ENCODE measurements around the gene ATP12A.
A peak's percentile ranks its signal among the peaks of the same experiment; 100 is the strongest.

The ATP12A gene

GRCh38 chr13:24680258-24680920 is at the start of gene ATP12A:
TSS of gene ATP12A (plus strand) at chr13:24680408. CDS start at chr13:24680744, 336 bp downstream.
- no peak for FAIRE-seq

- no peak for FAIRE-seq
Measured at GRCh38 chr13:24630851-24631620, 49.2 kb upstream of the ATP12A start.

DNA sequence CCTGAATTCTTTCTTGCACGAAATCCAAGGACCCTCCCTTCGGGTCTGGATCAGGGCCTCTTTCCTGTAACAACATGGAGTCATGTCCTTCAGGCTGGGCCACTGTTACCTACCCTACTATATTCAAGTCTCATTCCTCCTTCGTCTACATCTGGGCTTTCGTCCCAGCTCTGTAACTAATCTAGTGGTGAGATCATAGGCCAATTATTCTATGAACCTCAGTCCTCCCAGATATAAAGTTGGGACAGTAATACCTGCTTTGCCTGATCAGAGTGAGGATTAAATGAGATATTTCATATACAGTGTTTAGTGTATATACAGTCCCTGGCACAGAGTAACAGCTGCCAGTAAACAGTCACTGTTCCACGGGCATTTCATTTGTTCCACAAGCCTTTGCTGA is 48.3 kb upstream of the ATP12A start:
- no peak for FAIRE-seq

DNA sequence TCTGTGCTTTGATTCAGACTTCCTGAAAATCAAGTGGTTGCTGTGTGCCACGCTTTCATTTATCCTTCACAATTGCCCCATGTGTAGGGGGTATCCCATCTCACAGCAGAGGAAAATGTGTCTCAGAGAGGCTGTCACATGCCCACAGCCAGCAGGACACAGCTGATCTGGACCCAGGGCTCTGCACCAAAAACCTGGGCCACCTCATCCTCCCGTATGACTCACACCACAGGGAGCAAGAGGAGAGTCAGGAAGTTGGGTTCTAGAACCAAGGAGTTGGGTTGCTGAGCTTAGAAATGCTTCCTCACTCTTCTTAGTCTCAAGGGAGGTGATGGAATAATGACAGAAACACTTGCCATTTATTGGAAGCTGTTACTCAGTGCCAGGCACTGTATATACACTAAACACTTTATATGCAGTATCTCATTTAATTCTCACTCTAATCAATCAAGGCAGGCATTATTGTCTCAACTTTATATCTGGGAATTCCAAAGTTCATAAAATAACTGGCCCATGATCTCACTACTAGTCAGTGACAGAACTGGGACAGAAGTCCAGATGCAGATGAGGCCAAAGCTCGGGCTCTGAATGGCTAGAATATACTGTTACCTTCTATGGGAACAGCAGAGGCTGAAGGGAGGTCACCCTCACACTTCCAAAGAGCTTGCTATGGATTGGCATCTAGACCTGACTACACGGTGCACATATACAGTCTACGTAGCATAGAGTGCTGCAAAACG is 47.7 kb upstream of the ATP12A start:
- no peak for FAIRE-seq

- no peak for FAIRE-seq
Measured at GRCh38 chr13:24636776-24637175, 43.4 kb upstream of the ATP12A start.

DNA sequence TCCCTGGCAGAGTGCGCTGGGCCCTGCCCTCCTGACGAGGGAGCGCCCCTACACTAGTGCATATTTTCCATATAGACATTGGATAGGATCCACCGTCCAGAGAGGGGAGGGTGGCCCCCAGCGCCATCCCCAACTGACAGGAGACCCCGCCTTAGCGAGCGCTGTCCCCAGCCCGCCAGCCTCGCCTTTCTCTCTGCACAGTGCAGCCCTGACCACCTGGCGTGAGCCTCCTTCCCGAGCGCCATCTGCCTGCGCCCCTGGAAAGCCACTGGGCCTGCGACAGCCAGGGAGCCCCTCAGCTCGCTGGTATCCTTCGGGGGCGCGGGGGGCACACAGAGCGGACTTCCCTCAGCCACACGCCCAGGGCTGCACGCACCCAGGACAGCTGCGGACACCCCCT is 42.1 kb upstream of the ATP12A start:
- no peak for FAIRE-seq

DNA sequence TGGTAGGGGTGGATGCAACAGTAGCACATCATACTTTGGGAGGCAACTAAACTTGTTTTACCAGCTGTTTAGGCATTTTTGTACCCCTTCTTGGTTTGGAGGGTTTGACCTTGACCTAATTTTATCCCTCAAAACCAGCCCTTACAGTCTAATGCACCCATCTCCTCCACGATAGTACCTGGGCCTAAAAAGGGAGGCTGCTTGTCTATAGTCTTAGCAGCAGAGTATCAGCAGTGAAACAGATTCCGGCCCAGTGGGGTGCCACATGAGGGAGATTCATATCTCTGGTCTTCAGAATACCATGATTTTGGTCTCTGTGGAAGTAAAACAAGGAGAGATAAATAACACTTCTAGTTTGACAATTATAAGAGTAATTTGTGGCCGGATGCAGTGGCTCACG is 39.5 kb upstream of the ATP12A start:
- FAIRE-seq, result no peak

GRCh38 chr13:24642219-24642618 is 38.0 kb upstream of the ATP12A start:
- FAIRE-seq, result no peak

GRCh38 chr13:24644036-24644435 is 36.2 kb upstream of the ATP12A start:
- no peak for FAIRE-seq

GRCh38 chr13:24648271-24648670 is 31.9 kb upstream of the ATP12A start:
- FAIRE-seq, result no peak

DNA sequence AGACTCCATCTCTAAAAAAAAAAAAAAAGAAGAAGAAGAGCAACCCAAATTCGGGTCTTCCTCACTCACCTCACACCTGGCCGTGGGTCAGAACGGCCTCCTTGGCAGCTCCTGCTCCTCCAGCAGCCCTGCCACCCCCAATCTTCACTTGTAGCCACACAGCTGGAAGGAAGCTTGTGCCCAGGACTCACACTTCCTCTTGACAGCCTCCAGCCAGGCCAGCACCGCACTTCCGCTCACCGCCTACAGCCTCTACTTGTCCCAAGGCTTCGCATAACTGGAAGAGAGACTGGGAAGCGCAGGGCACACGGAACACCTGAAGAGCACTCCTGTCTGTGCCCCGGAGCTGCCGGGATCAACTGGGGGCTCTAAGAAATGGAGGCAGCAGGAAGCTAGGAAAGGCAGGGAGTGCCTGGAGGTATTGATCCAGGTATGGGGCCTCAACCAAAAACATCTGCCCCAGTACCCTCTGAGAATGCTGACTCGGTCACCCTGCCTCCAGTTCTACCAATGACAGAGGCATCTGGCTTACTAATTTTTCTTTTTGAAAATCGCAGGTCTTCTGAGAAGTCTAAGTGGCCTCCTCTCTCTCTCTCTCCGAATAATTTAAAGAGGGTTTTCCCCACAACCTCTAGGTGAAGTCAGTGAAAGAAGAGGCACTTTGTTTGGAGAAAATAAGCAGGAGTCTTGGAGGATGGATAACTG is 31.1 kb upstream of the ATP12A start:
- FAIRE-seq, result no peak

- no peak for FAIRE-seq
Measured at GRCh38 chr13:24649688-24650043, 30.5 kb upstream of the ATP12A start.

DNA sequence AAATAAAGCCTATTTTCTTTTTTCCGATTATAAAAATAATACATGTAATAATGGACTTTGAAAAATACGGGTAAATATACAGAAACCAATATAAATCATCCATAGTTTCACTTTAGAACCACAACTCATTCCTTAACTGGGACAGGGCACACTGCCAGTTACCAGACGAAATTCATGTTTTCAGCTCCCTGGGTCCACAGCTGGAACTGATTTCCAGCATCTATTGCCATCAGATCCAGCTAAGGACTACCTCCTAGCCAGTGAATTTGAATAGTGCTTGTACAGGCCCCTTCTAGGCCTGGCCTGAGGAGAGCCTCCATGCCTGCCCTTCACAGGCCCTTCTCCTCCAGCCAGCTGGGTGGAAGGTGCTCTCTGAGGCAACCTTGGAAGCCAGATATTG is 30.0 kb upstream of the ATP12A start:
- no peak for FAIRE-seq

- FAIRE-seq, result no peak
Measured at GRCh38 chr13:24651718-24652345, 28.4 kb upstream of the ATP12A start.

DNA sequence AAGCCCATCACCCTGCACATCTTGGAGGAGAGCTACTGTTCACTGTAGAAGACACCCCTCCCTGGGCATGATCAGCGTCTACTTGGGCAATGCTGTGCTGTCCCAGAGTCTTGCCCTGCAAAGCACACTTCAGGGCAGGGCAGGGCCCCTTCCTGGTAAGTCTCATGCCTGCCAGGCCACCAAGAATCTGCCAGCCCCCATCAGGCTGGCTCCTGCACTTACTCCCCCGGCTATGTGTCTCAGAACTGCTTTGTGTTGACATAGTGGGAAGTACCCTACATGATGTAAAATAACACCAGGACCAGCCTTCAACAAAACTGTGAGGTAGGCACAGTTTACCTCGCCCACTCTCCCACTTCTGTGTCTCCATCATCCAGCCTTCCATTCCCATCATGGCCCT is 27.8 kb upstream of the ATP12A start:
- no peak for FAIRE-seq

- FAIRE-seq, result no peak
Measured at GRCh38 chr13:24654741-24655140, 25.5 kb upstream of the ATP12A start.

GRCh38 chr13:24659239-24659638 is 21.0 kb upstream of the ATP12A start:
- no peak for FAIRE-seq

GRCh38 chr13:24660023-24660741 is 20.0 kb upstream of the ATP12A start:
- FAIRE-seq, result peak; percentile 98

- FAIRE-seq, result no peak
Measured at GRCh38 chr13:24661713-24662112, 18.5 kb upstream of the ATP12A start.

DNA sequence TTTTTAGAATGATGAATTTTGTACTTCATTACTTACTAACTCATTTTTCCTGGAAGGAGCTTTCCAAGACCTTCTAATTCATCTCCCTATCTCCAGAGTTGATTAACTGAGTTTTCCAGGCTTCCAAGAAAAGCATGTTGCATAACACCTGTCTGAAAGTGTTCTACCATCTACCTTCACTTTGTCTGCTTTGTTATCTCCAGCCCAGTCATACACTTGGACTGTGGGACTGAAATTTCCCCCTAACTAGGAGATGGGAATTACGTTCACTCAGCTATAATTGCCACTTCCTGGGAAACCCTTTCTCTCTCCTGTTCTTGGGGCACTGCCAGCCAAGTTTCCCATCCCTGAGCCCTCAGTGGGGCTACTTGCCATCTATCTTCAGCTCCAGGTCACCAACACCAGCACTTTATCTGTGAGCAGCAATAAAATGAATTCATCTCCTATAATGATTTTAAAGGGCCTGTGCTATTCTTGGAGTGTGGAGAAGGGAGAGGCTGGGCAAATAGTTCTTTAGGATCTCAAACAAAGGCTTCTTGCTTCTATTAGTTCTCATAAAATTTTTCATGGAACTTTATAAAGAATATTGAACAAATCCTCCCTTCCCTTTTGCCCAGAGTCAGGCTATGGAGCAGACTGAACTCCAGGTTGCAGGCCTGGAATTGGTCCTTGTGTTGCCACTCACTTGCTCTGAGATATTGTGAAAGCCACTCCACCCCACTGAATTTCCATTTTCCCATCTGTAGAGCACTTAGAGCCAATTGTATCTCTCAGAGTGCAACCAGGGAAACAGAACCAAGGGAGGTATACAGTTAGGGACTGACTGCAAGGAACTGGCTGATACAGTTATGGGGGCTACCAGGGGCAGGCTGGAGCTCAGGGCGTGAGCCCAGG is 17.8 kb upstream of the ATP12A start:
- no peak for FAIRE-seq

GRCh38 chr13:24663089-24663395 is 17.2 kb upstream of the ATP12A start:
- no peak for FAIRE-seq

Measured in colon (tissue), 2 donors.